ENCODE data around the gene HPN.

The HPN gene

GRCh38 chr19:35108730-35109129 is 67.2 kb downstream of the HPN start:
- DNase-seq, result no peak

GRCh38 chr19:35109395-35110112 is 68.0 kb downstream of the HPN start:
- DNase-seq, result peak; percentile 60

GRCh38 chr19:35110974-35111373 is 69.5 kb downstream of the HPN start:
- peak; percentile 20 for DNase-seq

- no peak for DNase-seq
Observed at GRCh38 chr19:35112995-35113688, 71.6 kb downstream of the HPN start.

- DNase-seq, result peak; percentile 92
Observed at GRCh38 chr19:35114353-35115176, 73.0 kb downstream of the HPN start.

- DNase-seq, result peak; percentile 72
Observed at GRCh38 chr19:35115177-35115951, 73.8 kb downstream of the HPN start, which contains the start of gene FXYD3. TSS of gene FXYD3 (plus strand) at chr19:35115823. CDS start at chr19:35119377, 3,554 bp downstream.

Measured in NCI-H69 (cell line).